ENCODE measurements around the gene KHK. TPM values are rescaled to one million over a fixed set of nuclear protein-coding genes. Genes with fewer than 3 reads are reported as not detected.
A peak's percentile ranks its signal among the peaks of the same experiment; 100 is the strongest.

KHK gene
- total and polyA plus RNA-seq, 9 of the 15 experiments (the other 6 are each of a cell fraction or from before 2014, with no cell fraction given): 1.5 to 10.7 (median 5.2) TPM

DNA sequence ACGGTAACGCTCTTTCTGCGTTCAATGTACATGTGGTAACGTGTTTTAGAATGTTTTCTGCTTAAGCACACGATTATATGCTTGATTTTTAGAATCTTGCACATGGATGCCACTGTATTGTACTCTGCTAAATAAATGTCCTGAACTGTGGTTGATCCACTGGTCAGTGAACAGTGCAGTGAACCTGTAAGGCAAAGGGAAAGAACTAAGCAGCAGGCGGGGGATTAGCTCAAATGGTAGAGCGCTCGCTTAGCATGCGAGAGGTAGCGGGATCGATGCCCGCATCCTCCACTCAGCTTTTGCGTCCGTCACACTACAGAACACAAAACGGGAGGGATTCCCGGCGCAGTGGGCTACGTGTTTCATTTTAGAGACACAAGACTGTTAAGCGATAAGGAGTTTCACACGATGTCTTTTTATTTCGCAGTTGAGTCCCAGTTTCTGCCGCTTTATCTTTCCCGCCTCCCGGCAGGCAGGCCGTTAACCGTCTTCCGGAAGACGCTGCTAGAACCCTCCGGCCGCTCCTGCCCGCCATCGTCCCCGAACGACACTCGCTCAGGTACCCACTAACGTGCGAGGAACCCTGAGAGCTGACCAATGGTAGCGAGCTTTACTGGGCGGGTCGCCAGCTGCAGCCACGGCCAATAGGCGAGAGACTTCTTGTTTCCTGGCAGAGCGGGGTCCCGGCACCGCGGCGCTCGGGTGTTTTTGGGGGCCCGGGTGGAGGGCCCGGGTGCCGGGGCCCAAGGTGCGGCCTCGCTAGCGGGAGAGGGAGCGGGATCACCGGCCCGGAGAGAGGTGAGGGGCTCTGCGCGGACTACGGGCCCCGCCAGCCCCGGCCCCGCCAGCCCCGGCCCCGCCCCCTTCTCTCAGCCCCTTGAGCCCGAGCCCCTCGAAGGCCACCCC is 35.3 kb upstream of the KHK start, which contains the start of gene AGBL5:
AGBL5 (plus strand) TSS at position 673 of the 906 bp plus-strand sequence. CDS start 1,291 bp downstream, outside the sequence.
- ChIA-PET CTCF (ENCODE audit: low intra/inter-chr PET ratio) (interaction anchor here (1.0 kb wide), 1 partner anchor 36 kb away, joined by 4 read pairs; the partner anchor contains the start of gene KHK), POLR2A (interaction anchor here (0.6 to 10.5 kb wide), 14 partner anchors 9 to 252 kb away, joined by 3 to 112 read pairs (median 6); partner anchors contain the start of genes OST4 and TMEM214)
- 1% methylated on average over 40 of the region's 67 CpGs for WGBS (ENCODE audit: insufficient coverage, low coverage, missing lambda C conversion rate)
- no peaks in the 10 kb centered on the region for H3K9me3 ChIP-seq (replicated peaks; ENCODE audit: control insufficient read depth, insufficient read depth, low read depth, low read length)
- peak within 1 kb of the TSS; percentile 98 for H3K4me2 ChIP-seq (ENCODE audit: insufficient read depth, low read length)
- H2AFZ ChIP-seq (ENCODE audit: low read depth, low read length): peak within 1 kb of the TSS; percentile 92
- peak within 1 kb of the TSS; percentile 84 for H3K4me3 ChIP-seq
- ATAC-seq (peak; percentile 91), FAIRE-seq (peak; percentile 85), DNase-seq (ENCODE audit: extremely low read depth in 1 of 4, low spot score in 3 of 4) (peak; percentile 96 to 100 (median 100))
- no peaks in the 10 kb centered on the region for H3K9me1 ChIP-seq (ENCODE audit: control insufficient read depth, insufficient read depth, low read length)
- H3K27ac ChIP-seq (ENCODE audit: extremely low read depth, low read depth, low read length): peak within 1 kb of the TSS; percentile 95
- 0 out of 3 replicates have a peak, but pooled peaks cover 5% of the 10 kb centered on the region for H3K79me2 ChIP-seq (ENCODE audit: control insufficient read depth, insufficient read depth, low read length)
- H4K20me1 ChIP-seq (replicated peaks; ENCODE audit: control insufficient read depth, insufficient read depth, low read length): no peaks in the 10 kb centered on the region; the same call in 1 of the 2 replicates
- in situ Hi-C loops (cut with MboI) (no loop called here), intact Hi-C loops (cut with micrococcal nuclease) (loop anchor here (2.0 kb wide), 2 partner anchors 18 to 30 kb away; partner anchors contain the start of gene TMEM214)
- H3K4me1 ChIP-seq (replicated peaks in 1 of 2; ENCODE audit: control insufficient read depth in 2 of 2, insufficient read depth in 2 of 2, low read length in 2 of 2): peaks cover 15 to 30% of the 10 kb centered on the region in 2 experiments; a peak in 4 of 5 replicates
- peaks cover 38% of the 10 kb centered on the region; the same call in 2 of the 3 replicates for H3K36me3 ChIP-seq (ENCODE audit: control insufficient read depth, insufficient read depth, low read length)
- peak within 1 kb of the TSS; percentile 85 to 95 for H3K9ac ChIP-seq (ENCODE audit: insufficient read depth in 1 of 2, low read depth in 2 of 2, low read length in 2 of 2)
- BruUV-seq (replicated peaks): no TSS peak
- no peaks in the 10 kb centered on the region for H3K27me3 ChIP-seq (ENCODE audit: control insufficient read depth in 2 of 2, insufficient read depth in 2 of 2, low read length in 2 of 2)
- no peak; the same call in 1 of the 2 replicates for TF ChIP-seq NR2F6 (CRISPR knock-in tag; IDR thresholded peaks at IDR 0.05)
- no peak for TF ChIP-seq MED1 (CRISPR knock-in tag; IDR thresholded peaks at IDR 0.05; ENCODE audit: borderline replicate concordance)
- peak; percentile 70; the same call in 1 of the 2 replicates for TF ChIP-seq GTF2E2 (tag; IDR thresholded peaks at IDR 0.05)
- peak; percentile 69; the same call in 1 of the 2 replicates for TF ChIP-seq FOXJ2 (tag; IDR thresholded peaks at IDR 0.05)
- TF ChIP-seq ZBTB12 (CRISPR knock-in tag; IDR thresholded peaks at IDR 0.05): 0 out of 2 replicates have a peak, but pooled peaks have one; percentile 56
- TF ChIP-seq, protein P1, sequence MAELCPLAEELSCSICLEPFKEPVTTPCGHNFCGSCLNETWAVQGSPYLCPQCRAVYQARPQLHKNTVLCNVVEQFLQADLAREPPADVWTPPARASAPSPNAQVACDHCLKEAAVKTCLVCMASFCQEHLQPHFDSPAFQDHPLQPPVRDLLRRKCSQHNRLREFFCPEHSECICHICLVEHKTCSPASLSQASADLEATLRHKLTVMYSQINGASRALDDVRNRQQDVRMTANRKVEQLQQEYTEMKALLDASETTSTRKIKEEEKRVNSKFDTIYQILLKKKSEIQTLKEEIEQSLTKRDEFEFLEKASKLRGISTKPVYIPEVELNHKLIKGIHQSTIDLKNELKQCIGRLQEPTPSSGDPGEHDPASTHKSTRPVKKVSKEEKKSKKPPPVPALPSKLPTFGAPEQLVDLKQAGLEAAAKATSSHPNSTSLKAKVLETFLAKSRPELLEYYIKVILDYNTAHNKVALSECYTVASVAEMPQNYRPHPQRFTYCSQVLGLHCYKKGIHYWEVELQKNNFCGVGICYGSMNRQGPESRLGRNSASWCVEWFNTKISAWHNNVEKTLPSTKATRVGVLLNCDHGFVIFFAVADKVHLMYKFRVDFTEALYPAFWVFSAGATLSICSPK (IDR thresholded peaks at IDR 0.05; ENCODE audit: borderline replicate concordance): peak; percentile 14; the same call in 1 of the 2 replicates
- peak; percentile 51 to 71; a peak in 3 of 4 replicates for TF ChIP-seq FOXK2 (conservative IDR thresholded peaks at IDR 0.05 in 1 of 2, IDR thresholded peaks at IDR 0.05 in 1 of 2; ENCODE audit: low read depth in 2 of 2)
- TF ChIP-seq SAP30 (IDR thresholded peaks at IDR 0.05; ENCODE audit: borderline replicate concordance, insufficient read depth, low read depth, low read length, poor library complexity, severe bottlenecking): no peak
- peak; percentile 78 for TF ChIP-seq ZFP91 (CRISPR knock-in tag; IDR thresholded peaks at IDR 0.05)
- TF ChIP-seq MAFK (IDR thresholded peaks at IDR 0.05; ENCODE audit: low read length): peak; percentile 47; the same call in 1 of the 2 replicates
- peak; percentile 12; the same call in 1 of the 2 replicates for TF ChIP-seq ZBTB26 (CRISPR knock-in tag; IDR thresholded peaks at IDR 0.05)
- TF ChIP-seq EP400 (IDR thresholded peaks at IDR 0.05): peak; percentile 90
- peak; percentile 11 for TF ChIP-seq NUFIP1 (IDR thresholded peaks at IDR 0.05; ENCODE audit: partially characterized antibody)
- no peak for TF ChIP-seq DNMT1 (IDR thresholded peaks at IDR 0.05)
